Body of pancreas (tissue), 4 donors: ENCODE measurements around the gene SPATA31C2.

Experiments used
- CTCF ChIP-seq, 7 experiments: fragments of 450-650 bp in 4 of 7; fragments of 200-600 bp in 3 of 7; sonication (generic) in 3 of 7; IDR thresholded peaks; one replicate each; pipeline ENCODE4 v1.5.1; 2016 to 2019; ENCODE audit warnings: antibody characterized with exemption in 7 of 7
- POLR2A ChIP-seq, 3 donors: fragments of 450-650 bp; IDR thresholded peaks; one replicate each; pipeline ENCODE4 v1.6.1; 2016; ENCODE audit warnings: antibody characterized with exemption in 3 of 3, mild to moderate bottlenecking in 2 of 3

GRCh38 chr9:88183798-88184495, 45.7 kb upstream of the SPATA31C2 start:
- TF ChIP-seq POLR2A (IDR thresholded peaks at IDR 0.05): no peak
- TF ChIP-seq CTCF (IDR thresholded peaks at IDR 0.05): no peak
